Liver (tissue), 9 donors: ENCODE results near the gene KIF14. TPM values are rescaled to one million over a fixed set of nuclear protein-coding genes. Genes with fewer than 3 reads are reported as not detected.

Source experiments
- DNase-seq: peaks from one replicate; pipeline ENCODE4 v3.0.0-alpha.2; 2017; ENCODE audit warnings: low spot score
- H3K27ac ChIP-seq, 2 donors: one replicate each; pipeline ENCODE4 v1.7.0; 2013; ENCODE audit warnings: inconsistent platforms in 2 of 2, low read length in 2 of 2, control low read depth in 1 of 2, low read depth in 1 of 2, mild to moderate bottlenecking in 1 of 2
- H3K27me3 ChIP-seq, 4 donors: one replicate each; pipeline versions ENCODE4 v1.6.1 to v1.7.0; 2013; ENCODE audit warnings: low read length in 3 of 4, inconsistent platforms in 1 of 4, mild to moderate bottlenecking in 1 of 4, moderate library complexity in 1 of 4; ENCODE audit not compliant: control insufficient read depth in 4 of 4, insufficient read depth in 4 of 4
- H3K36me3 ChIP-seq, 4 donors: one replicate each; pipeline versions ENCODE4 v1.6.1 to v1.7.0; 2013; ENCODE audit warnings: low read length in 3 of 4, mild to moderate bottlenecking in 3 of 4, low read depth in 1 of 4, moderate library complexity in 1 of 4; ENCODE audit not compliant: control insufficient read depth in 4 of 4, insufficient read depth in 3 of 4
- H3K4me1 ChIP-seq, 4 donors: one replicate each; pipeline versions ENCODE4 v1.6.1 to v1.7.0; 2013; ENCODE audit warnings: low read length in 3 of 4, mild to moderate bottlenecking in 3 of 4, moderate library complexity in 1 of 4; ENCODE audit not compliant: control insufficient read depth in 4 of 4, insufficient read depth in 4 of 4
- H3K4me3 ChIP-seq, 3 donors: one replicate each; pipeline versions ENCODE4 v1.6.1 to v1.7.0; 2013; ENCODE audit warnings: low read length in 3 of 3, control low read depth in 1 of 3, low read depth in 1 of 3, mild to moderate bottlenecking in 1 of 3
- H3K9ac ChIP-seq, 2 donors: one replicate each; pipeline ENCODE4 v1.7.0; 2013; ENCODE audit warnings: low read length in 2 of 2, mild to moderate bottlenecking in 2 of 2, moderate library complexity in 2 of 2, control low read depth in 1 of 2, low read depth in 1 of 2
- H3K9me3 ChIP-seq, 4 donors: one replicate each; pipeline versions ENCODE4 v1.6.1 to v1.7.0; 2013; ENCODE audit warnings: low read length in 3 of 4; ENCODE audit not compliant: control insufficient read depth in 4 of 4
- CTCF ChIP-seq: fragments of 150-350 bp; IDR thresholded peaks from 2 replicates; pipeline ENCODE4 v1.5.1; 2017; ENCODE audit warnings: improper control_type of control experiment, low read depth, low read length; ENCODE audit not compliant: missing input control
- EGR1 ChIP-seq, 2 donors: IDR thresholded peaks; 2 replicates each; pipeline ENCODE4 v1.6.1; 2016 to 2018; ENCODE audit warnings: antibody characterized with exemption in 2 of 2, low read depth in 2 of 2
- FOXA1 ChIP-seq: IDR thresholded peaks from 2 replicates; pipeline ENCODE4 v1.6.1; 2016; ENCODE audit warnings: antibody characterized with exemption
- FOXA2 ChIP-seq: IDR thresholded peaks from 2 replicates; pipeline ENCODE4 v1.6.1; 2016; ENCODE audit warnings: antibody characterized with exemption
- GABPA ChIP-seq, 2 donors: IDR thresholded peaks in 1 of 2; conservative IDR thresholded peaks in 1 of 2; 2 replicates each; pipeline ENCODE4 v1.6.1; 2016; ENCODE audit warnings: antibody characterized with exemption in 2 of 2, mild to moderate bottlenecking in 1 of 2, moderate library complexity in 1 of 2
- HNF4A ChIP-seq, 2 donors: conservative IDR thresholded peaks; 2 replicates each; pipeline ENCODE4 v1.6.1; 2016; ENCODE audit warnings: antibody characterized with exemption in 2 of 2, mild to moderate bottlenecking in 2 of 2
- HNF4G ChIP-seq: IDR thresholded peaks from 2 replicates; pipeline ENCODE4 v1.6.1; 2016; ENCODE audit warnings: antibody characterized with exemption
- MAX ChIP-seq: IDR thresholded peaks from 2 replicates; pipeline ENCODE4 v1.6.1; 2016; ENCODE audit warnings: antibody characterized with exemption
- RAD21 ChIP-seq, 2 donors: IDR thresholded peaks; 2 replicates each; pipeline ENCODE4 v1.6.1; 2016; ENCODE audit warnings: antibody characterized with exemption in 2 of 2, mild to moderate bottlenecking in 2 of 2
- REST ChIP-seq: IDR thresholded peaks from 2 replicates; pipeline ENCODE4 v1.6.1; 2016; ENCODE audit warnings: antibody characterized with exemption, mild to moderate bottlenecking
- RXRA ChIP-seq, 2 donors: IDR thresholded peaks; 2 replicates each; pipeline ENCODE4 v1.6.1; 2017 to 2018; ENCODE audit warnings: antibody characterized with exemption in 2 of 2, mild to moderate bottlenecking in 1 of 2
- SP1 ChIP-seq: IDR thresholded peaks from 2 replicates; pipeline ENCODE4 v1.6.1; 2018; ENCODE audit warnings: antibody characterized with exemption, mild to moderate bottlenecking
- TAF1 ChIP-seq: conservative IDR thresholded peaks from 2 replicates; pipeline ENCODE4 v1.6.1; 2016; ENCODE audit warnings: antibody characterized with exemption, mild to moderate bottlenecking
- YY1 ChIP-seq: IDR thresholded peaks from 2 replicates; pipeline ENCODE4 v1.6.1; 2016; ENCODE audit warnings: antibody characterized with exemption, mild to moderate bottlenecking
- ZBTB33 ChIP-seq: IDR thresholded peaks from 2 replicates; pipeline ENCODE4 v1.6.1; 2016; ENCODE audit warnings: antibody characterized with exemption
- WGBS: extraction: QIAGEN DNeasy Blood & Tissue Kit; methylation state at CpG from one replicate; pipeline ENCODE4 v1.1.7; 2013; 5-methylcytosine and 5-hydroxymethylcytosine counted together
- polyA plus RNA-seq, 2 donors: library from polyadenylated mRNA; stranded (reverse) in 1 of 2; unstranded in 1 of 2; fragments of 200-250 nt in 1 of 2; fragments of >200 nt in 1 of 2; fragmentation: Nextera tagmentation in 1 of 2; extraction: Ambion mirVana in 1 of 2; gene quantifications; one replicate each; pipeline versions ENCODE4 v1.2.1 to v1.2.3, GENCODE V29; 2013 to 2015
- total RNA-seq, 2 donors: library from RNA; depleted of rRNA; stranded (reverse); fragments of >200 nt; gene quantifications; one replicate each; pipeline ENCODE4 v1.2.3, GENCODE V29; 2014
- donor health status: healthy.
- donor health status: healthy.
- donor health status: healthy.
- donor health status: healthy.
- donor health status: healthy.

Gene KIF14
- total and polyA plus RNA-seq, 4 donors, result 0.13 to 8.8 (median 0.22) TPM

- no peaks in the 10 kb centered on the region for H3K4me1 ChIP-seq
- no peak overlapping the region for H3K4me3 ChIP-seq
- H3K36me3 ChIP-seq, result no peaks in the 10 kb centered on the region
- no peak for TF ChIP-seq YY1
- TF ChIP-seq FOXA2, result no peak
- no peak for TF ChIP-seq HNF4A (conservative IDR thresholded peaks at IDR 0.05)
- TF ChIP-seq TAF1, result no peak
- no peak for TF ChIP-seq HNF4G
- TF ChIP-seq SP1, result no peak
- no peak for TF ChIP-seq MAX
- no peak for TF ChIP-seq RXRA (IDR thresholded peaks at IDR 0.05)
- TF ChIP-seq ZBTB33, result no peak
- no peak for TF ChIP-seq CTCF
- no peak for TF ChIP-seq RAD21 (IDR thresholded peaks at IDR 0.05)
- no peak for TF ChIP-seq EGR1 (IDR thresholded peaks at IDR 0.05; ENCODE audit: low read depth in 2 of 2)
- WGBS, result 83% methylated on average over 1 of the region's 1 CpG
- DNase-seq, result no peak
- H3K9ac ChIP-seq, result no peak overlapping the region
- H3K27me3 ChIP-seq, result no peaks in the 10 kb centered on the region
- no peaks in the 10 kb centered on the region for H3K9me3 ChIP-seq
- no peak overlapping the region for H3K27ac ChIP-seq
Measured at GRCh38 chr1:200538179-200538578, 82.4 kb downstream of the KIF14 start.

- no peak overlapping the region for H3K9ac ChIP-seq
- TF ChIP-seq FOXA1 (peak; percentile 20), HNF4G (no peak), HNF4A (conservative IDR thresholded peaks at IDR 0.05) (no peak)
- no peak overlapping the region for H3K27ac ChIP-seq
- DNase-seq, result no peak
- no peak overlapping the region for H3K4me3 ChIP-seq
- no peaks in the 10 kb centered on the region for H3K27me3 ChIP-seq
- no peaks in the 10 kb centered on the region for H3K36me3 ChIP-seq
- no peaks in the 10 kb centered on the region for H3K9me3 ChIP-seq
- no peaks in the 10 kb centered on the region for H3K4me1 ChIP-seq
- WGBS, result 73% methylated on average over 4 of the region's 4 CpGs
Measured at GRCh38 chr1:200535605-200536004, 84.9 kb downstream of the KIF14 start.

GRCh38 chr1:200530623-200531261 is 89.8 kb downstream of the KIF14 start:
- Histone ChIP-seq H3K9me3 (no peaks in the 10 kb centered on the region), H3K36me3 (no peaks in the 10 kb centered on the region), H3K4me1 (no peaks in the 10 kb centered on the region), H3K9ac (no peak overlapping the region), H3K27me3 (no peaks in the 10 kb centered on the region), H3K27ac (no peak overlapping the region), H3K4me3 (no peak overlapping the region)
- DNase-seq, result no peak
- WGBS, result 63% methylated on average over 7 of the region's 7 CpGs
- TF ChIP-seq HNF4A (conservative IDR thresholded peaks at IDR 0.05), result no peak
- no peak for TF ChIP-seq ZBTB33
- TF ChIP-seq FOXA2, result no peak
- TF ChIP-seq MAX, result no peak
- TF ChIP-seq GABPA (IDR thresholded peaks at IDR 0.05 in 1 of 2, conservative IDR thresholded peaks at IDR 0.05 in 1 of 2), result no peak
- TF ChIP-seq HNF4G, result no peak
- TF ChIP-seq REST, result no peak
